SJCRH30 (cell line): Measurements from ENCODE around the gene LUC7L3. TPM values are rescaled to one million over a fixed set of nuclear protein-coding genes. Genes with fewer than 3 reads are reported as not detected.

Experiments used
- DNase-seq, 2 experiments: peaks; one replicate each; pipeline ENCODE4 v3.0.0-alpha.2; 2015 to 2020
- H3K27ac ChIP-seq: fragments of 250-450 bp; sonication (Bioruptor Pico); 2 replicates; pipeline ENCODE4 v1.5.1; 2020; ENCODE audit warnings: mild to moderate bottlenecking, moderate library complexity
- H3K27me3 ChIP-seq: fragments of 250-450 bp; sonication (Bioruptor Pico); 2 replicates; pipeline ENCODE4 v1.5.1; 2020; ENCODE audit warnings: mild to moderate bottlenecking, moderate library complexity
- H3K36me3 ChIP-seq: fragments of 250-450 bp; sonication (Bioruptor Pico); 2 replicates; pipeline ENCODE4 v1.5.1; 2020; ENCODE audit warnings: mild to moderate bottlenecking, moderate library complexity
- H3K4me1 ChIP-seq: fragments of 250-450 bp; sonication (Bioruptor Pico); 2 replicates; pipeline ENCODE4 v1.5.1; 2020; ENCODE audit warnings: mild to moderate bottlenecking, moderate library complexity
- H3K4me3 ChIP-seq: fragments of 250-450 bp; sonication (Bioruptor Pico); 2 replicates; pipeline ENCODE4 v1.5.1; 2020; ENCODE audit warnings: mild to moderate bottlenecking, moderate library complexity
- H3K9me3 ChIP-seq: fragments of 250-450 bp; sonication (Bioruptor Pico); replicated peaks from 2 replicates; pipeline ENCODE4 v1.5.1; 2020; ENCODE audit warnings: mild to moderate bottlenecking, moderate library complexity
- total RNA-seq: library from RNA; depleted of rRNA; stranded (reverse); fragments of >200 nt; shearing (Covaris generic); gene quantifications from 2 replicates; pipeline ENCODE4 v1.2.3, GENCODE V29; 2014

Gene LUC7L3
- total RNA-seq, 1 experiment from 2014 or later: 84.7 TPM

- H3K4me1 ChIP-seq: no peaks in the 10 kb centered on the region
- H3K36me3 ChIP-seq: peaks cover 89% of the 10 kb centered on the region
- H3K27me3 ChIP-seq: no peaks in the 10 kb centered on the region
- DNase-seq: no peak
- no peak overlapping the region for H3K4me3 ChIP-seq
- no peaks in the 10 kb centered on the region for H3K9me3 ChIP-seq
- H3K27ac ChIP-seq: no peak overlapping the region
Observed at GRCh38 chr17:50745631-50746030, 26.2 kb downstream of the LUC7L3 start.

- Histone ChIP-seq H3K27ac (no peak overlapping the region), H3K9me3 (no peaks in the 10 kb centered on the region), H3K36me3 (peaks cover 92% of the 10 kb centered on the region), H3K27me3 (no peaks in the 10 kb centered on the region), H3K4me3 (no peak overlapping the region), H3K4me1 (no peaks in the 10 kb centered on the region)
- no peak for DNase-seq
Observed at GRCh38 chr17:50749245-50749644, 29.8 kb downstream of the LUC7L3 start.

- DNase-seq: no peak
- H3K27ac ChIP-seq: no peak overlapping the region
- no peaks in the 10 kb centered on the region for H3K27me3 ChIP-seq
- H3K4me3 ChIP-seq: no peak overlapping the region
- no peaks in the 10 kb centered on the region for H3K4me1 ChIP-seq
- H3K36me3 ChIP-seq: peaks cover 51% of the 10 kb centered on the region
- no peaks in the 10 kb centered on the region for H3K9me3 ChIP-seq
Observed at GRCh38 chr17:50754521-50754920, 35.1 kb downstream of the LUC7L3 start.

- Histone ChIP-seq H3K9me3 (no peaks in the 10 kb centered on the region), H3K4me1 (no peaks in the 10 kb centered on the region; the same call in 1 of the 2 replicates), H3K27me3 (no peaks in the 10 kb centered on the region), H3K4me3 (no peak overlapping the region), H3K36me3 (peaks cover 11% of the 10 kb centered on the region), H3K27ac (no peak overlapping the region)
- DNase-seq: peak in 1 of 2 experiments; percentile 10
Observed at GRCh38 chr17:50758524-50758923, 39.1 kb downstream of the LUC7L3 start.

- Histone ChIP-seq H3K36me3 (peaks cover 6% of the 10 kb centered on the region), H3K4me1 (no peaks in the 10 kb centered on the region; the same call in 1 of the 2 replicates), H3K9me3 (no peaks in the 10 kb centered on the region), H3K4me3 (no peak overlapping the region), H3K27me3 (no peaks in the 10 kb centered on the region), H3K27ac (no peak overlapping the region)
- DNase-seq: peak in 1 of 2 experiments; percentile 15
Observed at GRCh38 chr17:50758989-50759544, 39.7 kb downstream of the LUC7L3 start.

- DNase-seq: no peak
- Histone ChIP-seq H3K9me3 (no peaks in the 10 kb centered on the region), H3K36me3 (no peaks in the 10 kb centered on the region), H3K4me3 (no peak overlapping the region), H3K27me3 (no peaks in the 10 kb centered on the region), H3K27ac (no peak overlapping the region), H3K4me1 (no peaks in the 10 kb centered on the region; the same call in 1 of the 2 replicates)
Observed at GRCh38 chr17:50762177-50762576, 42.8 kb downstream of the LUC7L3 start.

GRCh38 chr17:50763716-50764475 lies 44.5 kb downstream of the LUC7L3 start:
- H3K4me3 ChIP-seq: no peak overlapping the region
- H3K27ac ChIP-seq: no peak overlapping the region
- peak in 1 of 2 experiments; percentile 14 for DNase-seq

GRCh38 chr17:50764734-50765149 lies 45.3 kb downstream of the LUC7L3 start:
- no peaks in the 10 kb centered on the region for H3K36me3 ChIP-seq
- H3K27me3 ChIP-seq: no peaks in the 10 kb centered on the region
- H3K27ac ChIP-seq: no peak overlapping the region
- H3K4me3 ChIP-seq: no peak overlapping the region
- no peaks in the 10 kb centered on the region; the same call in 1 of the 2 replicates for H3K4me1 ChIP-seq
- no peaks in the 10 kb centered on the region for H3K9me3 ChIP-seq
- DNase-seq: no peak

More at GRCh38 chr17:50763716-50764475, 44.5 kb downstream of the LUC7L3 start:
- Histone ChIP-seq H3K4me1 (no peaks in the 10 kb centered on the region; the same call in 1 of the 2 replicates), H3K27me3 (no peaks in the 10 kb centered on the region), H3K36me3 (no peaks in the 10 kb centered on the region), H3K9me3 (no peaks in the 10 kb centered on the region)

GRCh38 chr17:50765454-50766221 lies 46.2 kb downstream of the LUC7L3 start:
- Histone ChIP-seq H3K27ac (no peak overlapping the region), H3K4me1 (no peaks in the 10 kb centered on the region; the same call in 1 of the 2 replicates), H3K36me3 (no peaks in the 10 kb centered on the region), H3K9me3 (no peaks in the 10 kb centered on the region), H3K27me3 (no peaks in the 10 kb centered on the region), H3K4me3 (no peak overlapping the region)
- DNase-seq: no peak

- no peaks in the 10 kb centered on the region for H3K27me3 ChIP-seq
- H3K4me1 ChIP-seq: no peaks in the 10 kb centered on the region; the same call in 1 of the 2 replicates
- DNase-seq: no peak
- H3K27ac ChIP-seq: no peak overlapping the region
- no peaks in the 10 kb centered on the region for H3K36me3 ChIP-seq
- H3K9me3 ChIP-seq: no peaks in the 10 kb centered on the region
- H3K4me3 ChIP-seq: no peak overlapping the region
Observed at GRCh38 chr17:50766222-50767023, 47.0 kb downstream of the LUC7L3 start.

- no peaks in the 10 kb centered on the region for H3K36me3 ChIP-seq
- no peaks in the 10 kb centered on the region for H3K27me3 ChIP-seq
- H3K4me3 ChIP-seq: no peak overlapping the region
- H3K9me3 ChIP-seq: no peaks in the 10 kb centered on the region
- no peak for DNase-seq
- no peaks in the 10 kb centered on the region; the same call in 1 of the 2 replicates for H3K4me1 ChIP-seq
- no peak overlapping the region for H3K27ac ChIP-seq
Observed at GRCh38 chr17:50767030-50767429, 47.6 kb downstream of the LUC7L3 start.

GRCh38 chr17:50767446-50767845 lies 48.0 kb downstream of the LUC7L3 start, which contains the start of gene ANKRD40CL:
Gene ANKRD40CL (minus strand): TSS chr17:50767518. CDS start chr17:50766913, 605 bp downstream.
- no peaks in the 10 kb centered on the region; the same call in none of the 2 replicates for H3K4me1 ChIP-seq
- DNase-seq: no peak
- no peaks in the 10 kb centered on the region for H3K9me3 ChIP-seq
- H3K36me3 ChIP-seq: no peaks in the 10 kb centered on the region
- H3K27ac ChIP-seq: no peak within 1 kb of the TSS
- no peak within 1 kb of the TSS for H3K4me3 ChIP-seq
- no peaks in the 10 kb centered on the region for H3K27me3 ChIP-seq

GRCh38 chr17:50768346-50768761 lies 49.0 kb downstream of the LUC7L3 start:
- Histone ChIP-seq H3K4me1 (peaks cover 3% of the 10 kb centered on the region), H3K27ac (no peak overlapping the region), H3K27me3 (no peaks in the 10 kb centered on the region), H3K9me3 (no peaks in the 10 kb centered on the region), H3K36me3 (no peaks in the 10 kb centered on the region), H3K4me3 (no peak overlapping the region)
- DNase-seq: no peak

- Histone ChIP-seq H3K27ac (no peak overlapping the region), H3K9me3 (no peaks in the 10 kb centered on the region), H3K4me3 (no peak overlapping the region), H3K27me3 (no peaks in the 10 kb centered on the region), H3K4me1 (peaks cover 3% of the 10 kb centered on the region; the same call in 1 of the 2 replicates), H3K36me3 (no peaks in the 10 kb centered on the region)
- no peak for DNase-seq
Observed at GRCh38 chr17:50769884-50770283, 50.5 kb downstream of the LUC7L3 start.
